ENCODE data around the gene NFATC1. TPM values are rescaled to one million over a fixed set of nuclear protein-coding genes. Genes with fewer than 3 reads are reported as not detected.
A peak's percentile ranks its signal among the peaks of the same experiment; 100 is the strongest.

The NFATC1 gene
- total and polyA plus RNA-seq, 2 donors (not counting 1 experiment from before 2014, with no cell fraction given) = 0.92 to 4.3 TPM

GRCh38 chr18:79570266-79571201, 174.8 kb downstream of the NFATC1 start:
- TF ChIP-seq CTCF (conservative IDR thresholded peaks at IDR 0.05 in 1 of 2, IDR thresholded peaks at IDR 0.05 in 1 of 2; ENCODE audit: low read depth in 1 of 2, low read length in 2 of 2) = no peak
- no peak for TF ChIP-seq EZH2 (IDR thresholded peaks at IDR 0.05; ENCODE audit: low read length, missing control alignments)
- Histone ChIP-seq H3K27me3 (ENCODE audit: control insufficient read depth, insufficient read depth, low read length) (no peaks in the 10 kb centered on the region), H3K36me3 (ENCODE audit: control insufficient read depth, insufficient read depth, low read length) (no peaks in the 10 kb centered on the region), H3K4me1 (ENCODE audit: control insufficient read depth, extremely low read depth, insufficient read depth, low read length) (no peaks in the 10 kb centered on the region), H3K4me3 (replicated peaks in 1 of 4; ENCODE audit: control extremely low read depth in 1 of 4, insufficient read depth in 1 of 4, low read depth in 3 of 4, low read length in 4 of 4) (no peak overlapping the region), H3K9ac (ENCODE audit: insufficient read depth, low read length) (no peak overlapping the region), H4K20me1 (ENCODE audit: control insufficient read depth, extremely low read depth, insufficient read depth, low read length) (no peaks in the 10 kb centered on the region), H3K9me3 (ENCODE audit: control insufficient read depth, insufficient read depth, low read depth, low read length) (no peaks in the 10 kb centered on the region), H3K4me2 (ENCODE audit: extremely low read depth, insufficient read depth, low read length) (peak overlapping the region; percentile 59), H2AFZ (ENCODE audit: low read length) (no peak overlapping the region), H3K27ac (ENCODE audit: insufficient read depth, low read length) (no peak overlapping the region), H3K79me2 (ENCODE audit: control insufficient read depth, insufficient read depth, low read length) (no peaks in the 10 kb centered on the region)
- peak; percentile 69 to 94 for DNase-seq (ENCODE audit: low read depth in 2 of 2)

- no peaks in the 10 kb centered on the region for H3K4me1 ChIP-seq (ENCODE audit: control insufficient read depth, extremely low read depth, insufficient read depth, low read length)
- DNase-seq (ENCODE audit: low read depth in 2 of 2) = no peak
- TF ChIP-seq EZH2 (IDR thresholded peaks at IDR 0.05; ENCODE audit: low read length, missing control alignments) = no peak
- TF ChIP-seq CTCF (conservative IDR thresholded peaks at IDR 0.05 in 1 of 2, IDR thresholded peaks at IDR 0.05 in 1 of 2; ENCODE audit: low read depth in 1 of 2, low read length in 2 of 2) = no peak
- no peak overlapping the region for H2AFZ ChIP-seq (ENCODE audit: low read length)
- no peak overlapping the region for H3K4me3 ChIP-seq (replicated peaks in 1 of 4; ENCODE audit: control extremely low read depth in 1 of 4, insufficient read depth in 1 of 4, low read depth in 3 of 4, low read length in 4 of 4)
- no peak overlapping the region for H3K4me2 ChIP-seq (ENCODE audit: extremely low read depth, insufficient read depth, low read length)
- H3K9ac ChIP-seq (ENCODE audit: insufficient read depth, low read length) = no peak overlapping the region
- no peaks in the 10 kb centered on the region for H4K20me1 ChIP-seq (ENCODE audit: control insufficient read depth, extremely low read depth, insufficient read depth, low read length)
- no peaks in the 10 kb centered on the region for H3K79me2 ChIP-seq (ENCODE audit: control insufficient read depth, insufficient read depth, low read length)
- no peaks in the 10 kb centered on the region for H3K27me3 ChIP-seq (ENCODE audit: control insufficient read depth, insufficient read depth, low read length)
- no peaks in the 10 kb centered on the region for H3K36me3 ChIP-seq (ENCODE audit: control insufficient read depth, insufficient read depth, low read length)
- H3K27ac ChIP-seq (ENCODE audit: insufficient read depth, low read length) = no peak overlapping the region
- H3K9me3 ChIP-seq (ENCODE audit: control insufficient read depth, insufficient read depth, low read depth, low read length) = no peaks in the 10 kb centered on the region
Measured at GRCh38 chr18:79571211-79572092, 175.7 kb downstream of the NFATC1 start.
